IMR-90 (cell line): ENCODE results near the gene HERC5. TPM values are rescaled to one million over a fixed set of nuclear protein-coding genes. Genes with fewer than 3 reads are reported as not detected.

ENCODE experiments used
- ATAC-seq: fragments of 200-7000 bp; cut with Tn5 transposase; 2 replicates; pipeline ENCODE4 v1.9.1; 2020; ENCODE audit warnings: low read depth, mild to moderate bottlenecking, moderate library complexity
- BruUV-seq: library from RNA; stranded (reverse); fragments of 400-500 nt; replicated peaks from 2 replicates; lab custom pipeline; 2021; lab: Mats Ljungman, UMichigan
- CTCF ChIA-PET: fragments of 300-600 bp; formaldehyde crosslinking; extraction: SDS; loops from one replicate; lab custom pipeline; 2021; ENCODE audit warnings: antibody characterized with exemption; lab: Yijun Ruan, JAX
- POLR2A ChIA-PET: fragments of 300-600 bp; sonication (Branson Sonifier 250); formaldehyde crosslinking; loops from one replicate; lab custom pipeline; 2022; ENCODE audit warnings: antibody characterized with exemption; ENCODE audit not compliant: unreplicated experiment; lab: Charles Lee
- DNase-seq: peaks from one replicate; pipeline ENCODE4 v3.0.0; 2013
- H2AFZ ChIP-seq: replicated peaks from 2 replicates; pipeline ENCODE3; 2013; ENCODE audit warnings: low read length, mild to moderate bottlenecking; ENCODE audit not compliant: poor library complexity
- H2AK5ac ChIP-seq: 2 replicates; pipeline ENCODE4 v1.6.1; 2013; ENCODE audit warnings: low read depth, low read length, inconsistent platforms
- H2AK9ac ChIP-seq: replicated peaks from 2 replicates; pipeline ENCODE3; 2013; ENCODE audit warnings: mild to moderate bottlenecking, low read depth, low read length, moderate library complexity; ENCODE audit not compliant: poor library complexity
- H2BK120ac ChIP-seq: 2 replicates; pipeline ENCODE4 v1.6.1; 2013; ENCODE audit warnings: low read depth, low read length, inconsistent platforms
- H2BK15ac ChIP-seq: 3 replicates; pipeline ENCODE4 v1.6.1; 2013; ENCODE audit warnings: low read depth, low read length, inconsistent platforms
- H2BK20ac ChIP-seq: 2 replicates; pipeline ENCODE4 v1.6.1; 2013; ENCODE audit warnings: low read depth, mild to moderate bottlenecking, inconsistent platforms, low read length, moderate library complexity
- H2BK5ac ChIP-seq: 2 replicates; pipeline ENCODE4 v1.6.1; 2013; ENCODE audit warnings: mild to moderate bottlenecking, low read depth, low read length, inconsistent platforms; ENCODE audit not compliant: poor library complexity, severe bottlenecking
- H3K14ac ChIP-seq: replicated peaks from 2 replicates; pipeline ENCODE4 v1.6.1; 2013; ENCODE audit warnings: low read depth, low read length, inconsistent platforms
- H3K18ac ChIP-seq: 2 replicates; pipeline ENCODE4 v1.6.1; 2013; ENCODE audit warnings: low read depth, low read length, control low read depth
- H3K23ac ChIP-seq: 2 replicates; pipeline ENCODE4 v1.6.1; 2013; ENCODE audit warnings: low read depth, low read length, inconsistent platforms
- H3K27ac ChIP-seq: 2 replicates; pipeline ENCODE4 v1.5.1; 2013; ENCODE audit warnings: mild to moderate bottlenecking, control low read depth, low read length; ENCODE audit not compliant: insufficient read depth
- H3K27me3 ChIP-seq: 2 replicates; pipeline ENCODE4 v1.6.1; 2013; ENCODE audit warnings: low read length; ENCODE audit not compliant: control insufficient read depth, insufficient read depth
- H3K36me3 ChIP-seq: 2 replicates; pipeline ENCODE4 v1.6.1; 2013; ENCODE audit warnings: low read length, mixed read lengths; ENCODE audit not compliant: control insufficient read depth, insufficient read depth
- H3K4ac ChIP-seq: 2 replicates; pipeline ENCODE4 v1.6.1; 2013; ENCODE audit warnings: low read depth, low read length, inconsistent platforms
- H3K4me1 ChIP-seq: 2 replicates; pipeline ENCODE4 v1.6.1; 2013; ENCODE audit warnings: low read length, mixed read lengths; ENCODE audit not compliant: control insufficient read depth, insufficient read depth
- H3K4me2 ChIP-seq: 2 replicates; pipeline ENCODE4 v1.6.1; 2013; ENCODE audit warnings: low read depth, mild to moderate bottlenecking, control low read depth, low read length, moderate library complexity
- H3K4me3 ChIP-seq: 2 replicates; pipeline ENCODE4 v1.5.1; 2013; ENCODE audit warnings: low read depth, mild to moderate bottlenecking, control low read depth, low read length, moderate library complexity; ENCODE audit not compliant: insufficient read depth
- H3K56ac ChIP-seq: 2 replicates; pipeline ENCODE4 v1.6.1; 2013; ENCODE audit warnings: low read length, inconsistent platforms; ENCODE audit not compliant: insufficient read depth; ENCODE audit errors: extremely low read depth
- H3K79me1 ChIP-seq, 2 experiments: 2 replicates each; pipeline ENCODE4 v1.6.1; 2013; ENCODE audit warnings: low read length in 2 of 2, inconsistent platforms in 1 of 2, low read depth in 1 of 2
- H3K9ac ChIP-seq: 2 replicates; pipeline ENCODE4 v1.6.1; 2013; ENCODE audit warnings: low read depth, low read length, control low read depth
- H3K9me1 ChIP-seq: 2 replicates; pipeline ENCODE4 v1.6.1; 2013; ENCODE audit warnings: low read length, inconsistent platforms; ENCODE audit not compliant: insufficient read depth
- H3K9me3 ChIP-seq: 2 replicates; pipeline ENCODE4 v1.6.1; 2013; ENCODE audit warnings: low read length; ENCODE audit not compliant: control insufficient read depth, insufficient read depth
- H4K20me1 ChIP-seq: 2 replicates; pipeline ENCODE4 v1.6.1; 2013; ENCODE audit warnings: low read length, inconsistent platforms; ENCODE audit not compliant: insufficient read depth
- H4K5ac ChIP-seq: 2 replicates; pipeline ENCODE4 v1.6.1; 2013; ENCODE audit warnings: mild to moderate bottlenecking, low read depth, low read length, control low read depth
- H4K8ac ChIP-seq, 2 experiments: 2 replicates each; pipeline ENCODE4 v1.6.1; 2013; ENCODE audit warnings: low read depth in 2 of 2, low read length in 2 of 2, control low read depth in 1 of 2, inconsistent platforms in 1 of 2
- H4K91ac ChIP-seq: 2 replicates; pipeline ENCODE4 v1.6.1; 2013; ENCODE audit warnings: low read depth, low read length, inconsistent platforms; ENCODE audit not compliant: insufficient read depth
- CEBPB ChIP-seq: IDR thresholded peaks from 2 replicates; pipeline ENCODE4 v1.6.1; 2012; ENCODE audit warnings: low read depth, low read length, improper control_type of control experiment
- NFE2L2 ChIP-seq: fragments of 150-350 bp; IDR thresholded peaks from 2 replicates; pipeline ENCODE4 v1.6.1; 2016; ENCODE audit warnings: low read depth, mild to moderate bottlenecking, low read length
- RAD21 ChIP-seq: IDR thresholded peaks from 2 replicates; pipeline ENCODE4 v1.6.1; 2012; ENCODE audit warnings: low read length, improper control_type of control experiment
- RCOR1 ChIP-seq: IDR thresholded peaks from 2 replicates; pipeline ENCODE4 v1.6.1; 2012; ENCODE audit warnings: mild to moderate bottlenecking, low read length, improper control_type of control experiment; ENCODE audit not compliant: insufficient replicate concordance
- SMC3 ChIP-seq: fragments of 150-350 bp; IDR thresholded peaks from 2 replicates; pipeline ENCODE4 v1.6.1; 2016; ENCODE audit warnings: low read depth, mild to moderate bottlenecking, antibody characterized with exemption, low read length, moderate library complexity
- WGBS, 2 experiments: methylation state at CpG; one replicate each; pipeline versions ENCODE4 v1.1.5 to v1.1.7; 2013; ENCODE audit warnings: missing lambda C conversion rate in 2 of 2; ENCODE audit not compliant: insufficient read length in 1 of 2; ENCODE audit errors: extremely low coverage in 2 of 2; 5-methylcytosine and 5-hydroxymethylcytosine counted together
- dilution Hi-C: fragments of 300-500 bp; cut with HindIII; formaldehyde crosslinking; loops from one replicate; pipeline ENCODE4 v1.14.3; 2018; ENCODE audit warnings: low sequenced_read_pairs; ENCODE audit not compliant: unreplicated experiment
- in situ Hi-C: fragments of 300-500 bp; cut with MboI; formaldehyde crosslinking; loops from 3 replicates; pipeline ENCODE4 v1.14.3; 2019; ENCODE audit warnings: low sequenced_read_pairs, inconsistent platforms, mixed read lengths
- intact Hi-C: fragments of 100-400 bp; cut with micrococcal nuclease; formaldehyde crosslinking; loops from 2 replicates; pipeline ENCODE4 v1.10.0; 2022
- polyA plus RNA-seq, 3 experiments: library from polyadenylated mRNA; depleted of rRNA; stranded (reverse); fragments of >200 nt; gene quantifications; 2 replicates each; pipeline ENCODE4 v1.2.3, GENCODE V29; 2012; ENCODE audit warnings: low replicate concordance in 1 of 3
- total RNA-seq: library from RNA; depleted of rRNA; stranded (reverse); fragments of >200 nt; gene quantifications from 2 replicates; pipeline ENCODE4 v1.2.3, GENCODE V29; 2012
- TF ChIP-seq, protein P1 (sequence below): conservative IDR thresholded peaks from 2 replicates; pipeline ENCODE4 v1.5.1; 2012; ENCODE audit warnings: mild to moderate bottlenecking, low read depth, low read length, improper control_type of control experiment
- TF ChIP-seq, protein P2 (sequence below): fragments of 150-350 bp; IDR thresholded peaks from 2 replicates; pipeline ENCODE4 v1.6.1; 2016; ENCODE audit warnings: low read depth, mild to moderate bottlenecking, low read length, moderate library complexity, borderline replicate concordance
- TF ChIP-seq, protein P3 (sequence below): fragments of 150-350 bp; IDR thresholded peaks from 2 replicates; pipeline ENCODE4 v1.6.1; 2017; ENCODE audit warnings: mild to moderate bottlenecking, antibody characterized with exemption, low read length, low read depth

HERC5 gene
- total and polyA plus RNA-seq, 2 of the 4 experiments (the other 2 are of a cell fraction): under 0.01 TPM; not detected in 1

DNA sequence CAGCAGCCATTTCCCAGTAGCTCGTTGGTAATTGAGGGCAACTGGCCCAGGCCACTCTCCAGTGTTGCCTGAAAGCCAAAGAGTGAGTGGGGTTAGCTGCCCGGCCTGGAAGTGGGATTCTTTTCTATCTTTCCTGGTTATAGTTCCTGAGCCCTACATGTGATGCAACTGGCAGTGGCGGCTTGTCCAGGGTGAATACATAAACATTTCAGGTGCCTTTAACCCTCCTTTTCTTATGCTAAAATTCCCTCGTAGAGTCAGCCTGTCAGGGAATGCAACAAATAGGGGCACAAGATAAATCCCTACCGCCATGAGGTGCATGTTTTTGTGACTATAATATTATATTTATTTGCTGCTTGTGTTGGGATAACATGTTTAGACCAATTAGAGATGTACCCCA, 13.4 kb upstream of the HERC5 start:
- H3K4me1 ChIP-seq: no peaks in the 10 kb centered on the region
- dilution Hi-C loops: no loop called here
- no peak for ATAC-seq
- WGBS, 2 experiments: no CpG with 5 or more reads among the region's 5 CpGs
- H3K14ac ChIP-seq: no peak overlapping the region
- H4K20me1 ChIP-seq: no peaks in the 10 kb centered on the region
- H3K56ac ChIP-seq: no peak overlapping the region
- no peak overlapping the region for H3K4ac ChIP-seq
- no peak for DNase-seq
- no peaks in the 10 kb centered on the region for H3K9me3 ChIP-seq
- no peak overlapping the region for H2BK20ac ChIP-seq
- CTCF ChIA-PET: interaction anchor here (0.6 kb wide), 1 partner anchor 73 kb away, joined by 3 read pairs; no protein-coding TSS in a partner anchor
- H3K9me1 ChIP-seq: no peaks in the 10 kb centered on the region
- H3K4me3 ChIP-seq: no peak overlapping the region
- in situ Hi-C loops: no loop called here
- no peaks in the 10 kb centered on the region for H3K79me1 ChIP-seq
- H2AK5ac ChIP-seq: no peak overlapping the region
- TF ChIP-seq NFE2L2: no peak
- TF ChIP-seq, protein P1, sequence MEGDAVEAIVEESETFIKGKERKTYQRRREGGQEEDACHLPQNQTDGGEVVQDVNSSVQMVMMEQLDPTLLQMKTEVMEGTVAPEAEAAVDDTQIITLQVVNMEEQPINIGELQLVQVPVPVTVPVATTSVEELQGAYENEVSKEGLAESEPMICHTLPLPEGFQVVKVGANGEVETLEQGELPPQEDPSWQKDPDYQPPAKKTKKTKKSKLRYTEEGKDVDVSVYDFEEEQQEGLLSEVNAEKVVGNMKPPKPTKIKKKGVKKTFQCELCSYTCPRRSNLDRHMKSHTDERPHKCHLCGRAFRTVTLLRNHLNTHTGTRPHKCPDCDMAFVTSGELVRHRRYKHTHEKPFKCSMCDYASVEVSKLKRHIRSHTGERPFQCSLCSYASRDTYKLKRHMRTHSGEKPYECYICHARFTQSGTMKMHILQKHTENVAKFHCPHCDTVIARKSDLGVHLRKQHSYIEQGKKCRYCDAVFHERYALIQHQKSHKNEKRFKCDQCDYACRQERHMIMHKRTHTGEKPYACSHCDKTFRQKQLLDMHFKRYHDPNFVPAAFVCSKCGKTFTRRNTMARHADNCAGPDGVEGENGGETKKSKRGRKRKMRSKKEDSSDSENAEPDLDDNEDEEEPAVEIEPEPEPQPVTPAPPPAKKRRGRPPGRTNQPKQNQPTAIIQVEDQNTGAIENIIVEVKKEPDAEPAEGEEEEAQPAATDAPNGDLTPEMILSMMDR: no peak
- no peak for TF ChIP-seq CEBPB
- TF ChIP-seq RAD21: no peak
- no peak for TF ChIP-seq SMC3
- TF ChIP-seq RCOR1: no peak
- TF ChIP-seq, protein P2, sequence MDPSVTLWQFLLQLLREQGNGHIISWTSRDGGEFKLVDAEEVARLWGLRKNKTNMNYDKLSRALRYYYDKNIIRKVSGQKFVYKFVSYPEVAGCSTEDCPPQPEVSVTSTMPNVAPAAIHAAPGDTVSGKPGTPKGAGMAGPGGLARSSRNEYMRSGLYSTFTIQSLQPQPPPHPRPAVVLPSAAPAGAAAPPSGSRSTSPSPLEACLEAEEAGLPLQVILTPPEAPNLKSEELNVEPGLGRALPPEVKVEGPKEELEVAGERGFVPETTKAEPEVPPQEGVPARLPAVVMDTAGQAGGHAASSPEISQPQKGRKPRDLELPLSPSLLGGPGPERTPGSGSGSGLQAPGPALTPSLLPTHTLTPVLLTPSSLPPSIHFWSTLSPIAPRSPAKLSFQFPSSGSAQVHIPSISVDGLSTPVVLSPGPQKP: no peak
- TF ChIP-seq, protein P3, sequence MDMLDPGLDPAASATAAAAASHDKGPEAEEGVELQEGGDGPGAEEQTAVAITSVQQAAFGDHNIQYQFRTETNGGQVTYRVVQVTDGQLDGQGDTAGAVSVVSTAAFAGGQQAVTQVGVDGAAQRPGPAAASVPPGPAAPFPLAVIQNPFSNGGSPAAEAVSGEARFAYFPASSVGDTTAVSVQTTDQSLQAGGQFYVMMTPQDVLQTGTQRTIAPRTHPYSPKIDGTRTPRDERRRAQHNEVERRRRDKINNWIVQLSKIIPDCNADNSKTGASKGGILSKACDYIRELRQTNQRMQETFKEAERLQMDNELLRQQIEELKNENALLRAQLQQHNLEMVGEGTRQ: no peak
- no peak overlapping the region for H4K8ac ChIP-seq
- no peak overlapping the region for H3K4me2 ChIP-seq
- no peak overlapping the region for H2BK120ac ChIP-seq
- H4K91ac ChIP-seq: no peak overlapping the region
- no peak overlapping the region for H3K9ac ChIP-seq
- no peaks in the 10 kb centered on the region for H3K36me3 ChIP-seq
- no peak overlapping the region for H2BK5ac ChIP-seq
- no TSS peak for BruUV-seq
- no peak overlapping the region for H3K27ac ChIP-seq
- H3K27me3 ChIP-seq: no peaks in the 10 kb centered on the region; the same call in 1 of the 2 replicates
- intact Hi-C loops: no loop called here
- no peak overlapping the region for H4K5ac ChIP-seq
- H2AK9ac ChIP-seq: no peak overlapping the region
- H2BK15ac ChIP-seq: no peak overlapping the region
- POLR2A ChIA-PET: no interaction called here
- no peak overlapping the region for H2AFZ ChIP-seq
- no peak overlapping the region for H3K18ac ChIP-seq
- H3K23ac ChIP-seq: no peak overlapping the region
